OCI-LY3 (cell line): ENCODE results near the gene EVI5L.

Experiments used
- EZH2phosphoT487 ChIP-seq: fragments of 200-600 bp; shearing (Covaris generic); IDR thresholded peaks from 2 replicates; pipeline ENCODE4 v1.6.1; 2018; ENCODE audit warnings: antibody characterized with exemption, mixed run types, low read depth
- TF ChIP-seq, protein P1 (sequence below): fragments of 200-600, 300-600 bp; sonication (generic); IDR thresholded peaks from 2 replicates; pipeline ENCODE4 v1.5.1; 2014; ENCODE audit warnings: antibody characterized with exemption, low read length, low read depth

DNA sequence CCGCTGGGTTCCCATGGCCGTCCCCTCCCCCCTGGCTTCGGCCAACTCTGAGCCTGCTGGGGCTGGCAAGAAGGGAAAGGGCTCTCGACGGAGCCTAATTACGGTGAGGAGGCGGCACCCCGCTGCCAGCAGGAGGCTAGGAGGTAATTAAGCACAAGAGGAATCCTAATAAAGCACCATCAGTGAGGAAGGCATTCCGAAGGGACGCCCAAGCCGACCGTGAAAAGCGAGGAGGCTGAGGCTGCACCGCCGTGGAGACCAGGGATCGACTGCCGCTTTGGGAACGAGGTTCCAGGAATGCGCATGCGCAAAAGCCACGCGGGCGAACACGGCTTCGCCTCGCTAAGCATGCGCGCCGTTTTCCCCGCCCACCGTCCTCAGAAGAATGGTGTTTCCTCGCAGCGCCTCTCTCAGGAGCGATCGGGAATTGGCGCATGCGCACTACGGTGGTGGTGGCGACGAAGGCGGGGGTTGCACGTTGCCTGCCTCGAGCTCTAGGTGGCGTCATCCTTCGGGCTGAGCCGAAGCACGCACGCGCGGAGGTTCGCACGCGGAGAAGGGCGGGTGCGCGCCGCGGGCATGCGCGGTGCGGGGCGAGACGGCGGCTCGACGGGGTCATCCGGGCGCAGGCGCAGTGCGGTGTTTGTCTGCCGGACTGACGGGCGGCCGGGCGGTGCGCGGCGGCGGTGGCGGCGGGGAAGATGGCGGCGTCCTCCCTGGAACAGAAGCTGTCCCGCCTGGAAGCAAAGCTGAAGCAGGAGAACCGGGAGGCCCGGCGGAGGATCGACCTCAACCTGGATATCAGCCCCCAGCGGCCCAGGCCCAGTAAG, 73.4 kb downstream of the EVI5L start, which contains the start of gene MAP2K7:
- TF ChIP-seq, protein P1, sequence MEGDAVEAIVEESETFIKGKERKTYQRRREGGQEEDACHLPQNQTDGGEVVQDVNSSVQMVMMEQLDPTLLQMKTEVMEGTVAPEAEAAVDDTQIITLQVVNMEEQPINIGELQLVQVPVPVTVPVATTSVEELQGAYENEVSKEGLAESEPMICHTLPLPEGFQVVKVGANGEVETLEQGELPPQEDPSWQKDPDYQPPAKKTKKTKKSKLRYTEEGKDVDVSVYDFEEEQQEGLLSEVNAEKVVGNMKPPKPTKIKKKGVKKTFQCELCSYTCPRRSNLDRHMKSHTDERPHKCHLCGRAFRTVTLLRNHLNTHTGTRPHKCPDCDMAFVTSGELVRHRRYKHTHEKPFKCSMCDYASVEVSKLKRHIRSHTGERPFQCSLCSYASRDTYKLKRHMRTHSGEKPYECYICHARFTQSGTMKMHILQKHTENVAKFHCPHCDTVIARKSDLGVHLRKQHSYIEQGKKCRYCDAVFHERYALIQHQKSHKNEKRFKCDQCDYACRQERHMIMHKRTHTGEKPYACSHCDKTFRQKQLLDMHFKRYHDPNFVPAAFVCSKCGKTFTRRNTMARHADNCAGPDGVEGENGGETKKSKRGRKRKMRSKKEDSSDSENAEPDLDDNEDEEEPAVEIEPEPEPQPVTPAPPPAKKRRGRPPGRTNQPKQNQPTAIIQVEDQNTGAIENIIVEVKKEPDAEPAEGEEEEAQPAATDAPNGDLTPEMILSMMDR = peak; percentile 88
- TF ChIP-seq EZH2phosphoT487 = no peak
